Liver (tissue), 9 donors: ENCODE results near the gene CALML3. TPM values are rescaled to one million over a fixed set of nuclear protein-coding genes. Genes with fewer than 3 reads are reported as not detected.

Experiments used
- DNase-seq: peaks from one replicate; pipeline ENCODE4 v3.0.0-alpha.2; 2017; ENCODE audit warnings: low spot score
- H3K27ac ChIP-seq, 2 donors: one replicate each; pipeline ENCODE4 v1.7.0; 2013; ENCODE audit warnings: inconsistent platforms in 2 of 2, low read length in 2 of 2, control low read depth in 1 of 2, low read depth in 1 of 2, mild to moderate bottlenecking in 1 of 2
- H3K27me3 ChIP-seq, 4 donors: one replicate each; pipeline versions ENCODE4 v1.6.1 to v1.7.0; 2013; ENCODE audit warnings: low read length in 3 of 4, inconsistent platforms in 1 of 4, mild to moderate bottlenecking in 1 of 4, moderate library complexity in 1 of 4; ENCODE audit not compliant: control insufficient read depth in 4 of 4, insufficient read depth in 4 of 4
- H3K36me3 ChIP-seq, 4 donors: one replicate each; pipeline versions ENCODE4 v1.6.1 to v1.7.0; 2013; ENCODE audit warnings: low read length in 3 of 4, mild to moderate bottlenecking in 3 of 4, low read depth in 1 of 4, moderate library complexity in 1 of 4; ENCODE audit not compliant: control insufficient read depth in 4 of 4, insufficient read depth in 3 of 4
- H3K4me1 ChIP-seq, 4 donors: one replicate each; pipeline versions ENCODE4 v1.6.1 to v1.7.0; 2013; ENCODE audit warnings: low read length in 3 of 4, mild to moderate bottlenecking in 3 of 4, moderate library complexity in 1 of 4; ENCODE audit not compliant: control insufficient read depth in 4 of 4, insufficient read depth in 4 of 4
- H3K4me3 ChIP-seq, 3 donors: one replicate each; pipeline versions ENCODE4 v1.6.1 to v1.7.0; 2013; ENCODE audit warnings: low read length in 3 of 3, control low read depth in 1 of 3, low read depth in 1 of 3, mild to moderate bottlenecking in 1 of 3
- H3K9ac ChIP-seq, 2 donors: one replicate each; pipeline ENCODE4 v1.7.0; 2013; ENCODE audit warnings: low read length in 2 of 2, mild to moderate bottlenecking in 2 of 2, moderate library complexity in 2 of 2, control low read depth in 1 of 2, low read depth in 1 of 2
- H3K9me3 ChIP-seq, 4 donors: one replicate each; pipeline versions ENCODE4 v1.6.1 to v1.7.0; 2013; ENCODE audit warnings: low read length in 3 of 4; ENCODE audit not compliant: control insufficient read depth in 4 of 4
- EGR1 ChIP-seq, 2 donors: IDR thresholded peaks; 2 replicates each; pipeline ENCODE4 v1.6.1; 2016 to 2018; ENCODE audit warnings: antibody characterized with exemption in 2 of 2, low read depth in 2 of 2
- FOXA1 ChIP-seq: IDR thresholded peaks from 2 replicates; pipeline ENCODE4 v1.6.1; 2016; ENCODE audit warnings: antibody characterized with exemption
- FOXA2 ChIP-seq: IDR thresholded peaks from 2 replicates; pipeline ENCODE4 v1.6.1; 2016; ENCODE audit warnings: antibody characterized with exemption
- GABPA ChIP-seq, 2 donors: IDR thresholded peaks in 1 of 2; conservative IDR thresholded peaks in 1 of 2; 2 replicates each; pipeline ENCODE4 v1.6.1; 2016; ENCODE audit warnings: antibody characterized with exemption in 2 of 2, mild to moderate bottlenecking in 1 of 2, moderate library complexity in 1 of 2
- HNF4A ChIP-seq, 2 donors: conservative IDR thresholded peaks; 2 replicates each; pipeline ENCODE4 v1.6.1; 2016; ENCODE audit warnings: antibody characterized with exemption in 2 of 2, mild to moderate bottlenecking in 2 of 2
- HNF4G ChIP-seq: IDR thresholded peaks from 2 replicates; pipeline ENCODE4 v1.6.1; 2016; ENCODE audit warnings: antibody characterized with exemption
- JUND ChIP-seq, 2 donors: IDR thresholded peaks; 2 replicates each; pipeline ENCODE4 v1.6.1; 2016; ENCODE audit warnings: antibody characterized with exemption in 2 of 2
- MAX ChIP-seq: IDR thresholded peaks from 2 replicates; pipeline ENCODE4 v1.6.1; 2016; ENCODE audit warnings: antibody characterized with exemption
- NR2F2 ChIP-seq: IDR thresholded peaks from 2 replicates; pipeline ENCODE4 v1.6.1; 2016; ENCODE audit warnings: antibody characterized with exemption
- RAD21 ChIP-seq, 2 donors: IDR thresholded peaks; 2 replicates each; pipeline ENCODE4 v1.6.1; 2016; ENCODE audit warnings: antibody characterized with exemption in 2 of 2, mild to moderate bottlenecking in 2 of 2
- SP1 ChIP-seq: IDR thresholded peaks from 2 replicates; pipeline ENCODE4 v1.6.1; 2018; ENCODE audit warnings: antibody characterized with exemption, mild to moderate bottlenecking
- TAF1 ChIP-seq: conservative IDR thresholded peaks from 2 replicates; pipeline ENCODE4 v1.6.1; 2016; ENCODE audit warnings: antibody characterized with exemption, mild to moderate bottlenecking
- YY1 ChIP-seq: IDR thresholded peaks from 2 replicates; pipeline ENCODE4 v1.6.1; 2016; ENCODE audit warnings: antibody characterized with exemption, mild to moderate bottlenecking
- ZBTB33 ChIP-seq: IDR thresholded peaks from 2 replicates; pipeline ENCODE4 v1.6.1; 2016; ENCODE audit warnings: antibody characterized with exemption
- WGBS: extraction: QIAGEN DNeasy Blood & Tissue Kit; methylation state at CpG from one replicate; pipeline ENCODE4 v1.1.7; 2013; 5-methylcytosine and 5-hydroxymethylcytosine counted together
- polyA plus RNA-seq, 2 donors: library from polyadenylated mRNA; stranded (reverse) in 1 of 2; unstranded in 1 of 2; fragments of 200-250 nt in 1 of 2; fragments of >200 nt in 1 of 2; fragmentation: Nextera tagmentation in 1 of 2; extraction: Ambion mirVana in 1 of 2; gene quantifications; one replicate each; pipeline versions ENCODE4 v1.2.1 to v1.2.3, GENCODE V29; 2013 to 2015
- total RNA-seq, 2 donors: library from RNA; depleted of rRNA; stranded (reverse); fragments of >200 nt; gene quantifications; one replicate each; pipeline ENCODE4 v1.2.3, GENCODE V29; 2014
- TF ChIP-seq, protein P1 (sequence below): IDR thresholded peaks from 2 replicates; pipeline ENCODE4 v1.6.1; 2016; ENCODE audit warnings: antibody characterized with exemption
- TF ChIP-seq, protein P2 (sequence below): IDR thresholded peaks from 2 replicates; pipeline ENCODE4 v1.6.1; 2016; ENCODE audit warnings: antibody characterized with exemption, mild to moderate bottlenecking
- donor health status: healthy.
- donor health status: healthy.
- donor health status: healthy.
- donor health status: healthy.
- donor health status: healthy.

The CALML3 gene
- total and polyA plus RNA-seq, 4 donors = not detected

DNA sequence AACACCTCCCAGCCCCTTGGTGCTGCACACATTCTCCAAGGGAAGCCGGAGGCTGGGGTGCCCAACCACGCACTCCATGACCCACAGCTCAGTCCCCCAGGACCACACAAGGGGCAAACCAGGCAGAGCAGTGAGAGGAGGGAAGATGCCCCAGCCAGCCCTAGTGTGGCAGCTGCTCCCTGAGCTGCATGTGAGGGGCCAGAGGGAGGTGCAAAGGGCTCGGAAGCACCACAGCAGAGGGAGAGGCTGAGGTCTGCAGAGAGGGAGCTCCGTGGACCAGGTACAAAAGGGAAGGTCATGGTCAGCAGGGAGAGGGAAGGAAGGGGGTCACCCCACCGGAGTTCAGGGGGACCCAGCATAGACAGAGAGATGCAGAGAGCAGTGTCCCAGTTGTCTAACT lies 23.9 kb upstream of the CALML3 start:
- no peak for TF ChIP-seq SP1
- DNase-seq = no peak
- Histone ChIP-seq H3K27me3 (no peaks in the 10 kb centered on the region), H3K9ac (no peak overlapping the region), H3K4me3 (no peak overlapping the region), H3K9me3 (no peaks in the 10 kb centered on the region), H3K4me1 (no peaks in the 10 kb centered on the region), H3K27ac (no peak overlapping the region), H3K36me3 (no peaks in the 10 kb centered on the region)
- WGBS = 87% methylated on average over 5 of the region's 5 CpGs

DNA sequence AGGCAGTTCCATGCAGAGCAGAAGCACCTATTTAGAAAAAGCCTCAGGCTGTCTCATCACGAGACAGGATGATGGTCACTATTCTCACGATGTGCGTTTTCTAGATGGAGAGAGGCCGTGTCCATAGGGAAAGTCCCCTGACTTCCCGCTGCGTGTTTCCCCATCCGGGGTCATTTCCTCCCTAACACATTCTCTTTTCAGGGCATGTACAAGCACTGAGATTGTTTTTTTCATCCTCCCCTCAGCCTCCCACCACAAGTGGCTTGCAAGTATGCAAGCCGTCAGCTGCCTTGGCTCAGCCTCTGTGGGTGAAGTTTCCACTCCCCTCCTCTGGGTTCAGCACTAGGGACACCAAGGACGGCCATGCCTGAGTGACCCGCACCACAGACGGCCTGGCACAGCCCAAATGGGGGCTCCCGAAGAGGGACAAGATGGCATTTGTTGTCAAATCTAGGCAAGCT lies 22.7 kb upstream of the CALML3 start:
- H3K27me3 ChIP-seq = no peaks in the 10 kb centered on the region
- TF ChIP-seq EGR1 (IDR thresholded peaks at IDR 0.05; ENCODE audit: low read depth in 2 of 2) (no peak), NR2F2 (no peak), YY1 (no peak), JUND (IDR thresholded peaks at IDR 0.05) (no peak), HNF4G (no peak), MAX (no peak), SP1 (no peak), FOXA2 (no peak), TAF1 (no peak), FOXA1 (no peak), ZBTB33 (no peak), HNF4A (conservative IDR thresholded peaks at IDR 0.05) (no peak), RAD21 (IDR thresholded peaks at IDR 0.05) (no peak), GABPA (IDR thresholded peaks at IDR 0.05 in 1 of 2, conservative IDR thresholded peaks at IDR 0.05 in 1 of 2) (no peak)
- TF ChIP-seq, protein P1, sequence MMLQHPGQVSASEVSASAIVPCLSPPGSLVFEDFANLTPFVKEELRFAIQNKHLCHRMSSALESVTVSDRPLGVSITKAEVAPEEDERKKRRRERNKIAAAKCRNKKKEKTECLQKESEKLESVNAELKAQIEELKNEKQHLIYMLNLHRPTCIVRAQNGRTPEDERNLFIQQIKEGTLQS = no peak
- H3K4me3 ChIP-seq = no peak overlapping the region
- H3K36me3 ChIP-seq = no peaks in the 10 kb centered on the region
- H3K4me1 ChIP-seq = no peaks in the 10 kb centered on the region
- H3K9ac ChIP-seq = no peak overlapping the region
- no peaks in the 10 kb centered on the region for H3K9me3 ChIP-seq
- H3K27ac ChIP-seq = no peak overlapping the region
- no peak for DNase-seq
- 78% methylated on average over 12 of the region's 12 CpGs for WGBS

DNA sequence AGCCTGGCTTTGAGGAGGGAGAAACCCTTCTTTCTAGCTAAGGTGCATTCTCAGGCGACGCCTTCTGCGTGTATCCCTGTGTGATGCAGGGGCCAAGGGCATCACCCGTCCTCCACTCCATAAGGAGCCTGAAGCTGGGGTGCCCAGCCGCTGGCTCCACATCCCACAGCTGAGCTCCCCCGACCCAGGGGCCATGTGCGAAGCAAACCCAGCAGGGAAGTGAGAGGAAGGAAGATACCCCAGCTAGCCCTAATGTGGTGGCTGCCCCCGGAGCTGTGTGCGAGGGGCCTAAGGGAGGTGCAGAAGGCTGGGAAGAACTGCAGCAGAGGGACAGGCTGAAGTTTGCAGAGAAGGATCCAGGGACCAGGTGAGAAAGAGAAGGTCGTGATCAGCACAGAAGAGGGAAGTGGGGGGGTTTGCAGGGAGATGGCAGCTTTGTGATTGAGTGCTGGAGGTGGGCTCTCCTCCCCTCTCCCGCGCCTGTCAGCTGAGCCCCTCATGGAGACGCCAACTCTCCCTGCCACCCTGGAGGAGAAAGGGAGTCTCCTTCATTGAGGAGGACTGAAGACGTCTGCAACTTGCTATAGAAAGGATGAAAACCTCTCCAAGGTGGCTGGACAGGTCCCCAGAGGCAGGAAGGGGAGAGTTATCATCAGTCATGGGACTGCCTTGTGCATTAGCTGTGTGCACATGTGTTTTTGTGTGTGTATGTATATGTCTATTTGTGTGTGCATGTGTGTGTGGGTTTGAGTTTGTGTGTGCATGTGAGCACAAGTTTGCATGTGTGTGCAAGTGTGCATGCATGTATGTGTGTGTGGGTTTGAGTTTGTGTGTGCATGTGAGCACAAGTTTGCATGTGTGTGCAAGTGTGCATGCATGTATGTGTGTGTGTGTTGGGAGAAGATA lies 21.9 kb upstream of the CALML3 start:
- WGBS = 93% methylated on average over 14 of the region's 14 CpGs
- H3K4me1 ChIP-seq = no peaks in the 10 kb centered on the region
- TF ChIP-seq FOXA1 = no peak
- TF ChIP-seq, protein P2, sequence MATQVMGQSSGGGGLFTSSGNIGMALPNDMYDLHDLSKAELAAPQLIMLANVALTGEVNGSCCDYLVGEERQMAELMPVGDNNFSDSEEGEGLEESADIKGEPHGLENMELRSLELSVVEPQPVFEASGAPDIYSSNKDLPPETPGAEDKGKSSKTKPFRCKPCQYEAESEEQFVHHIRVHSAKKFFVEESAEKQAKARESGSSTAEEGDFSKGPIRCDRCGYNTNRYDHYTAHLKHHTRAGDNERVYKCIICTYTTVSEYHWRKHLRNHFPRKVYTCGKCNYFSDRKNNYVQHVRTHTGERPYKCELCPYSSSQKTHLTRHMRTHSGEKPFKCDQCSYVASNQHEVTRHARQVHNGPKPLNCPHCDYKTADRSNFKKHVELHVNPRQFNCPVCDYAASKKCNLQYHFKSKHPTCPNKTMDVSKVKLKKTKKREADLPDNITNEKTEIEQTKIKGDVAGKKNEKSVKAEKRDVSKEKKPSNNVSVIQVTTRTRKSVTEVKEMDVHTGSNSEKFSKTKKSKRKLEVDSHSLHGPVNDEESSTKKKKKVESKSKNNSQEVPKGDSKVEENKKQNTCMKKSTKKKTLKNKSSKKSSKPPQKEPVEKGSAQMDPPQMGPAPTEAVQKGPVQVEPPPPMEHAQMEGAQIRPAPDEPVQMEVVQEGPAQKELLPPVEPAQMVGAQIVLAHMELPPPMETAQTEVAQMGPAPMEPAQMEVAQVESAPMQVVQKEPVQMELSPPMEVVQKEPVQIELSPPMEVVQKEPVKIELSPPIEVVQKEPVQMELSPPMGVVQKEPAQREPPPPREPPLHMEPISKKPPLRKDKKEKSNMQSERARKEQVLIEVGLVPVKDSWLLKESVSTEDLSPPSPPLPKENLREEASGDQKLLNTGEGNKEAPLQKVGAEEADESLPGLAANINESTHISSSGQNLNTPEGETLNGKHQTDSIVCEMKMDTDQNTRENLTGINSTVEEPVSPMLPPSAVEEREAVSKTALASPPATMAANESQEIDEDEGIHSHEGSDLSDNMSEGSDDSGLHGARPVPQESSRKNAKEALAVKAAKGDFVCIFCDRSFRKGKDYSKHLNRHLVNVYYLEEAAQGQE = no peak
- H3K27ac ChIP-seq = no peak overlapping the region
- no peak overlapping the region for H3K4me3 ChIP-seq
- H3K36me3 ChIP-seq = no peaks in the 10 kb centered on the region
- H3K9ac ChIP-seq = no peak overlapping the region
- no peak for DNase-seq
- H3K27me3 ChIP-seq = no peaks in the 10 kb centered on the region
- H3K9me3 ChIP-seq = no peaks in the 10 kb centered on the region
